HepG2 (cell line): ENCODE results near the gene PROC. TPM values are rescaled to one million over a fixed set of nuclear protein-coding genes. Genes with fewer than 3 reads are reported as not detected.

Experiments
- CENPX ChIP-seq: sonication (generic); formaldehyde crosslinking; IDR thresholded peaks from 2 replicates; pipeline ENCODE4 v1.9.0; 2021; ENCODE audit warnings: mild to moderate bottlenecking, missing genetic modification reagents, moderate library complexity
- FOXO4 ChIP-seq: sonication (generic); formaldehyde crosslinking; conservative IDR thresholded peaks from 2 replicates; pipeline ENCODE4 v1.8.1; 2023; ENCODE audit warnings: missing genetic modification reagents
- GZF1 ChIP-seq: sonication (generic); formaldehyde crosslinking; IDR thresholded peaks from 2 replicates; pipeline ENCODE4 v1.5.1; 2020; ENCODE audit warnings: mild to moderate bottlenecking, missing genetic modification reagents
- HNRNPK ChIP-seq: fragments of 200-400 bp; formaldehyde crosslinking; IDR thresholded peaks from 2 replicates; pipeline ENCODE4 v1.6.1; 2018; ENCODE audit warnings: low read length, low read depth, moderate library complexity, mild to moderate bottlenecking; ENCODE audit not compliant: poor library complexity, severe bottlenecking
- HNRNPLL ChIP-seq: fragments of 200-400 bp; formaldehyde crosslinking; IDR thresholded peaks from 2 replicates; pipeline ENCODE4 v1.6.1; 2017; ENCODE audit warnings: mild to moderate bottlenecking, low read depth, low read length; ENCODE audit not compliant: poor library complexity, severe bottlenecking
- JDP2 ChIP-seq: sonication (generic); formaldehyde crosslinking; IDR thresholded peaks from 2 replicates; pipeline ENCODE4 v1.8.1; 2022; ENCODE audit warnings: missing genetic modification reagents, borderline replicate concordance
- MIER2 ChIP-seq: IDR thresholded peaks from 2 replicates; pipeline ENCODE4 v1.6.1; 2016; ENCODE audit warnings: missing biosample characterization, missing genetic modification reagents
- NFKB2 ChIP-seq: sonication (generic); formaldehyde crosslinking; IDR thresholded peaks from 2 replicates; pipeline ENCODE4 v1.4.0; 2020; ENCODE audit warnings: missing genetic modification reagents, borderline replicate concordance
- PHF8 ChIP-seq: sonication (generic); formaldehyde crosslinking; IDR thresholded peaks from 2 replicates; pipeline ENCODE4 v1.5.0; 2020; ENCODE audit warnings: missing genetic modification reagents
- RARA ChIP-seq: IDR thresholded peaks from 2 replicates; pipeline ENCODE4 v1.6.1; 2016; ENCODE audit warnings: missing genetic modification reagents, missing compliant biosample characterization
- REXO4 ChIP-seq: sonication (generic); formaldehyde crosslinking; IDR thresholded peaks from 2 replicates; pipeline ENCODE4 v1.8.0; 2022; ENCODE audit warnings: missing genetic modification reagents, mild to moderate bottlenecking, borderline replicate concordance
- RXRA ChIP-seq: sonication (generic); formaldehyde crosslinking; IDR thresholded peaks from 2 replicates; pipeline ENCODE4 v1.5.1; 2020; ENCODE audit warnings: missing genetic modification reagents
- TCF7L2 ChIP-seq: IDR thresholded peaks from 2 replicates; pipeline ENCODE4 v1.6.1; 2011; ENCODE audit warnings: mild to moderate bottlenecking, low read depth, low read length, moderate library complexity
- TP53 ChIP-seq: sonication (generic); formaldehyde crosslinking; conservative IDR thresholded peaks from 2 replicates; pipeline ENCODE4 v1.4.0; 2020; ENCODE audit warnings: missing genetic modification reagents
- ZBTB7B ChIP-seq: sonication (generic); formaldehyde crosslinking; IDR thresholded peaks from 2 replicates; pipeline ENCODE4 v1.4.0; 2020; ENCODE audit warnings: missing genetic modification reagents
- ZFP41 ChIP-seq: sonication (generic); formaldehyde crosslinking; IDR thresholded peaks from 2 replicates; pipeline ENCODE4 v1.4.0; 2020; ENCODE audit warnings: mild to moderate bottlenecking, missing genetic modification reagents, borderline replicate concordance
- ZNF180 ChIP-seq: sonication (generic); formaldehyde crosslinking; IDR thresholded peaks from 2 replicates; pipeline ENCODE4 v1.4.0; 2020; ENCODE audit warnings: low read depth, missing genetic modification reagents, borderline replicate concordance
- ZNF205 ChIP-seq: IDR thresholded peaks from 2 replicates; pipeline ENCODE4 v1.6.1; 2018; ENCODE audit warnings: missing biosample characterization, missing genetic modification reagents
- ZNF572 ChIP-seq: sonication (generic); formaldehyde crosslinking; IDR thresholded peaks from 2 replicates; pipeline ENCODE4 v1.5.1; 2020; ENCODE audit warnings: mild to moderate bottlenecking, missing genetic modification reagents
- ZNF598 ChIP-seq: sonication (generic); formaldehyde crosslinking; IDR thresholded peaks from 2 replicates; pipeline ENCODE4 v1.5.1; 2020; ENCODE audit warnings: mild to moderate bottlenecking, missing genetic modification reagents, borderline replicate concordance
- ZNF616 ChIP-seq: sonication (generic); formaldehyde crosslinking; IDR thresholded peaks from 2 replicates; pipeline ENCODE4 v1.5.0; 2020; ENCODE audit warnings: low read depth, mild to moderate bottlenecking, missing genetic modification reagents
- ZNF670 ChIP-seq: sonication (generic); formaldehyde crosslinking; IDR thresholded peaks from 2 replicates; pipeline ENCODE4 v1.8.0; 2022; ENCODE audit warnings: mild to moderate bottlenecking, missing genetic modification reagents, borderline replicate concordance
- ZNF788 ChIP-seq: sonication (generic); formaldehyde crosslinking; IDR thresholded peaks from 2 replicates; pipeline ENCODE4 v1.5.0; 2020; ENCODE audit warnings: mild to moderate bottlenecking, missing genetic modification reagents, borderline replicate concordance
- ZNF883 ChIP-seq: sonication (generic); formaldehyde crosslinking; IDR thresholded peaks from 2 replicates; pipeline ENCODE4 v1.5.1; 2020; ENCODE audit warnings: mild to moderate bottlenecking, missing genetic modification reagents; ENCODE audit errors: not compliant biosample characterization
- ZNF891 ChIP-seq: sonication (generic); formaldehyde crosslinking; IDR thresholded peaks from 2 replicates; pipeline ENCODE4 v1.5.0; 2020; ENCODE audit warnings: mild to moderate bottlenecking, missing genetic modification reagents
- polyA plus RNA-seq, 8 experiments: library from polyadenylated mRNA; depleted of rRNA in 3 of 8; stranded (reverse) in 7 of 8; unstranded in 1 of 8; fragments of >200 nt; fragmentation: Illumina TruSeq in 4 of 8; extraction: Trizol in 4 of 8; gene quantifications; 2 replicates each; pipeline versions ENCODE4 v1.2.1 to v1.2.3, GENCODE V29; 2011 to 2016; ENCODE audit warnings: low read depth in 4 of 8, missing spikeins in 1 of 8, mixed read lengths in 1 of 8; ENCODE audit not compliant: insufficient read depth in 1 of 8
- total RNA-seq, 5 experiments: library from RNA; depleted of rRNA; stranded (reverse); fragments of >200 nt; fragmentation: Illumina TruSeq; extraction: Trizol; gene quantifications; 2 replicates each; pipeline ENCODE4 v1.2.3, GENCODE V29; 2016; ENCODE audit warnings: low read depth in 1 of 5
- TF ChIP-seq, protein P1 (sequence below): sonication (generic); formaldehyde crosslinking; IDR thresholded peaks from 2 replicates; pipeline ENCODE4 v1.4.0; 2020; ENCODE audit warnings: mild to moderate bottlenecking, missing genetic modification reagents

PROC gene
- total and polyA plus RNA-seq, 2 of the 13 experiments (the other 11 are each of a cell fraction or from before 2014, with no cell fraction given): 134 to 185 TPM

DNA sequence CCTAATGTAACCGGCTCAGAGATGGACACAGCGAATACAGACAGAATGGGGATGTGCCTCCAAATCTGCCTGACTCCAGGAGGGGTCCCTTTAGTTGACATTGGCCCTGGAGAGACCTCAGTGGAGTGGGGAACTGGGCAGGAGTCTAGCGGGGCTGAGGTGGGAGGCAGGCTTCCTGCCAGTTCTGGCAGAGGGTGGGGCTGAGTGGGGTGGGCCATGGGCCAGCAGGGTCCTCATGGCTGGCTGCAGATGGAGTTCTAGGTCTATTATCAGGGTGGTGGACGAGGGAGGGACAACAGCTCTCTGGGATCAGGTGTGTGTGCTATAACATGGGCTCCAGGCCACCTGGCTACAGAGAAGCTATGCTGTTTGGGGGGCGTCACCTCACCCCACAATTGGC is 21.1 kb downstream of the PROC start (continued):
- TF ChIP-seq ZBTB7B (no peak), RARA (CRISPR knock-in tag) (no peak), PHF8 (CRISPR knock-in tag) (no peak), ZNF572 (CRISPR knock-in tag) (0 out of 2 replicates have a peak, but pooled peaks have one; percentile 43), TP53 (CRISPR knock-in tag) (no peak), ZNF616 (no peak), ZFP41 (CRISPR knock-in tag) (no peak), REXO4 (CRISPR knock-in tag) (no peak), CENPX (CRISPR knock-in tag) (no peak), ZNF891 (CRISPR knock-in tag) (0 out of 2 replicates have a peak, but pooled peaks have one; percentile 50), ZNF180 (CRISPR knock-in tag) (no peak), ZNF205 (no peak), TCF7L2 (no peak), ZNF788 (CRISPR knock-in tag) (0 out of 2 replicates have a peak, but pooled peaks have one; percentile 32), ZNF670 (CRISPR knock-in tag) (no peak), RXRA (CRISPR knock-in tag) (no peak), GZF1 (no peak), ZNF598 (no peak), HNRNPLL (no peak), JDP2 (no peak), ZNF883 (peak; percentile 36), MIER2 (CRISPR knock-in tag) (no peak), FOXO4 (CRISPR knock-in tag) (no peak), NFKB2 (CRISPR knock-in tag) (no peak), HNRNPK (no peak)
- TF ChIP-seq, protein P1, sequence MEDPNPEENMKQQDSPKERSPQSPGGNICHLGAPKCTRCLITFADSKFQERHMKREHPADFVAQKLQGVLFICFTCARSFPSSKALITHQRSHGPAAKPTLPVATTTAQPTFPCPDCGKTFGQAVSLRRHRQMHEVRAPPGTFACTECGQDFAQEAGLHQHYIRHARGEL (CRISPR knock-in tag): 0 out of 2 replicates have a peak, but pooled peaks have one; percentile 23
